ENCODE data around the gene ZNF407. TPM values are rescaled to one million over a fixed set of nuclear protein-coding genes. Genes with fewer than 3 reads are reported as not detected.

Gene ZNF407
- total and polyA plus RNA-seq, 7 experiments from 2014 or later: 6.8 to 31.3 (median 27.9) TPM

- no peak overlapping the region for H3K27ac ChIP-seq (ENCODE audit: low read depth, low read length)
- Mint-ChIP-seq H3K27ac (no peak overlapping the region), H3K36me3 (peaks cover 4 to 17% (median 6%) of the 10 kb centered on the region in 5 donors), H3K4me1 (peaks cover 6 to 17% (median 14%) of the 10 kb centered on the region in 7 donors), H3K9me3 (no peaks in the 10 kb centered on the region), H3K27me3 (peaks cover 0 to 3% (median 0%) of the 10 kb centered on the region in 5 donors), H3K4me3 (no peak overlapping the region)
- peaks cover 0 to 7% of the 10 kb centered on the region in 2 donors for H3K4me1 ChIP-seq (ENCODE audit: control insufficient read depth in 2 of 2, insufficient read depth in 2 of 2, low read length in 2 of 2)
- ATAC-seq (no peak), DNase-seq (no peak)
- no peaks in the 10 kb centered on the region for H3K9me3 ChIP-seq (ENCODE audit: control insufficient read depth in 2 of 3, low read length in 3 of 3)
- no peaks in the 10 kb centered on the region for H3K36me3 ChIP-seq (ENCODE audit: control insufficient read depth in 2 of 3, insufficient read depth in 3 of 3, low read length in 3 of 3)
- no peaks in the 10 kb centered on the region for H3K27me3 ChIP-seq (ENCODE audit: control insufficient read depth in 2 of 2, insufficient read depth in 2 of 2, low read length in 2 of 2)
- intact Hi-C loops (cut with micrococcal nuclease): no loop called here
- H3K4me3 ChIP-seq (ENCODE audit: low read length): no peak overlapping the region
- ChIA-PET CTCF (no interaction called here), POLR2A (no interaction called here)
Measured at GRCh38 chr18:74937291-74937690, 339.6 kb downstream of the ZNF407 start.

GRCh38 chr18:74940856-74941255 lies 343.2 kb downstream of the ZNF407 start:
- intact Hi-C loops (cut with micrococcal nuclease): loop anchor here in 1 of 2 donors (5.0 kb wide), 1 partner anchor 131 kb away; no protein-coding TSS in a partner anchor

GRCh38 chr18:74942319-74942910 lies 344.7 kb downstream of the ZNF407 start:
- H3K4me1 Mint-ChIP-seq: peaks cover 6 to 33% (median 25%) of the 10 kb centered on the region in 7 donors
- Histone ChIP-seq H3K9me3 (ENCODE audit: control insufficient read depth in 2 of 3, low read length in 3 of 3) (no peaks in the 10 kb centered on the region), H3K27me3 (ENCODE audit: control insufficient read depth in 2 of 2, insufficient read depth in 2 of 2, low read length in 2 of 2) (no peaks in the 10 kb centered on the region), H3K4me1 (ENCODE audit: control insufficient read depth in 2 of 2, insufficient read depth in 2 of 2, low read length in 2 of 2) (peaks cover 0 to 9% of the 10 kb centered on the region in 2 donors), H3K27ac (ENCODE audit: low read depth, low read length) (peak overlapping the region; percentile 31), H3K4me3 (ENCODE audit: low read length) (no peak overlapping the region), H3K36me3 (ENCODE audit: control insufficient read depth in 2 of 3, insufficient read depth in 3 of 3, low read length in 3 of 3) (no peaks in the 10 kb centered on the region)
- CTCF ChIA-PET: no interaction called here
- H3K27me3 Mint-ChIP-seq: peaks cover 0 to 3% (median 0%) of the 10 kb centered on the region in 5 donors
- POLR2A ChIA-PET: no interaction called here
- H3K9me3 Mint-ChIP-seq: no peaks in the 10 kb centered on the region
- DNase-seq: peak in 5 of 9 donors; percentile 12 to 38 (median 15)
- H3K4me3 Mint-ChIP-seq: peak overlapping the region in 9 of 10 donors; percentile 47 to 75 (median 68)
- peak overlapping the region; percentile 15 to 91 (median 83) for H3K27ac Mint-ChIP-seq
- peak; percentile 83 for ATAC-seq
- intact Hi-C loops (cut with micrococcal nuclease): loop anchor here (1.0 to 5.0 kb wide), 2 partner anchors 9 to 130 kb away; no protein-coding TSS in a partner anchor
- peaks cover 0 to 15% (median 0%) of the 10 kb centered on the region in 5 donors for H3K36me3 Mint-ChIP-seq

More at GRCh38 chr18:74940856-74941255, 343.2 kb downstream of the ZNF407 start:
- Histone ChIP-seq H3K9me3 (ENCODE audit: control insufficient read depth in 2 of 3, low read length in 3 of 3) (no peaks in the 10 kb centered on the region), H3K27me3 (ENCODE audit: control insufficient read depth in 2 of 2, insufficient read depth in 2 of 2, low read length in 2 of 2) (no peaks in the 10 kb centered on the region), H3K4me1 (ENCODE audit: control insufficient read depth in 2 of 2, insufficient read depth in 2 of 2, low read length in 2 of 2) (peaks cover 0 to 9% of the 10 kb centered on the region in 2 donors), H3K36me3 (ENCODE audit: control insufficient read depth in 2 of 3, insufficient read depth in 3 of 3, low read length in 3 of 3) (no peaks in the 10 kb centered on the region), H3K4me3 (ENCODE audit: low read length) (no peak overlapping the region), H3K27ac (ENCODE audit: low read depth, low read length) (no peak overlapping the region)
- Mint-ChIP-seq H3K4me3 (no peak overlapping the region), H3K36me3 (peaks cover 0 to 14% (median 0%) of the 10 kb centered on the region in 5 donors), H3K27me3 (peaks cover 0 to 3% (median 0%) of the 10 kb centered on the region in 5 donors), H3K27ac (peak overlapping the region in 4 of 9 donors; percentile 25 to 89 (median 82)), H3K4me1 (peaks cover 6 to 33% (median 25%) of the 10 kb centered on the region in 7 donors), H3K9me3 (no peaks in the 10 kb centered on the region)
- no peak for ATAC-seq
- ChIA-PET CTCF (no interaction called here), POLR2A (interaction anchor here (1.1 kb wide), 1 partner anchor 89 kb away, joined by 5 read pairs; no protein-coding TSS in a partner anchor)
- DNase-seq: no peak

DNA sequence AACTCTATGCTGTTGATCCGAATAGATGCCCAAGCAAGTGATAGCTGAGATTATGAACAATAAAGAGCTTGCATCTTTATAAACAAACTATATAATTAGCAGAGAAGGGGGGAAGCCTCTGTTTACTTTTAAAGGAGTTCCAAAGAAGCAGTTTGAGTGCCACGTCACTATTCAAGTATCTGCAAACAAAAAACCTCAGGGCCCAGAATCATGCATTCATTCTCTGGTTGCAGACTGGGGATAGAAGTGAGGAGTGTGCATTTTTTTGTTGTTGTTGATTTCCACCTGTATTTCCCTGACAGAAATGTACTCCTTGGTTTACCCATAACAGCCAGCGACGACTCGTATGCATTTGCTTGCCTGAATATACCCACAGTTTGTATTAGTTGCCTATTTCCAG lies 347.0 kb downstream of the ZNF407 start:
- Histone ChIP-seq H3K36me3 (ENCODE audit: control insufficient read depth in 2 of 3, insufficient read depth in 3 of 3, low read length in 3 of 3) (no peaks in the 10 kb centered on the region), H3K4me3 (ENCODE audit: low read length) (no peak overlapping the region), H3K9me3 (ENCODE audit: control insufficient read depth in 2 of 3, low read length in 3 of 3) (no peaks in the 10 kb centered on the region), H3K27ac (ENCODE audit: low read depth, low read length) (no peak overlapping the region), H3K27me3 (ENCODE audit: control insufficient read depth in 2 of 2, insufficient read depth in 2 of 2, low read length in 2 of 2) (no peaks in the 10 kb centered on the region), H3K4me1 (ENCODE audit: control insufficient read depth in 2 of 2, insufficient read depth in 2 of 2, low read length in 2 of 2) (peaks cover 0 to 14% of the 10 kb centered on the region in 2 donors)
- no peak for DNase-seq
- H3K27me3 Mint-ChIP-seq: peaks cover 0 to 3% (median 0%) of the 10 kb centered on the region in 5 donors
- ATAC-seq: no peak
- H3K4me1 Mint-ChIP-seq: peaks cover 11 to 44% (median 33%) of the 10 kb centered on the region in 7 donors
- POLR2A ChIA-PET: no interaction called here
- H3K36me3 Mint-ChIP-seq: peaks cover 0 to 13% (median 0%) of the 10 kb centered on the region in 5 donors
- intact Hi-C loops (cut with micrococcal nuclease): loop anchor here in 1 of 2 donors (5.0 kb wide), 1 partner anchor 128 kb away; no protein-coding TSS in a partner anchor
- H3K4me3 Mint-ChIP-seq: no peak overlapping the region
- H3K27ac Mint-ChIP-seq: no peak overlapping the region
- no peaks in the 10 kb centered on the region for H3K9me3 Mint-ChIP-seq
- CTCF ChIA-PET: no interaction called here

- peaks cover 15 to 52% (median 43%) of the 10 kb centered on the region in 7 donors for H3K4me1 Mint-ChIP-seq
- CTCF ChIA-PET: no interaction called here
- Histone ChIP-seq H3K9me3 (ENCODE audit: control insufficient read depth in 2 of 3, low read length in 3 of 3) (no peaks in the 10 kb centered on the region), H3K4me3 (ENCODE audit: low read length) (no peak overlapping the region), H3K36me3 (ENCODE audit: control insufficient read depth in 2 of 3, insufficient read depth in 3 of 3, low read length in 3 of 3) (no peaks in the 10 kb centered on the region), H3K4me1 (ENCODE audit: control insufficient read depth in 2 of 2, insufficient read depth in 2 of 2, low read length in 2 of 2) (peaks cover 0 to 23% of the 10 kb centered on the region in 2 donors), H3K27me3 (ENCODE audit: control insufficient read depth in 2 of 2, insufficient read depth in 2 of 2, low read length in 2 of 2) (no peaks in the 10 kb centered on the region), H3K27ac (ENCODE audit: low read depth, low read length) (no peak overlapping the region)
- intact Hi-C loops (cut with micrococcal nuclease): no loop called here
- no peak for ATAC-seq
- peaks cover 0 to 9% (median 0%) of the 10 kb centered on the region in 5 donors for H3K36me3 Mint-ChIP-seq
- no peak overlapping the region for H3K4me3 Mint-ChIP-seq
- H3K9me3 Mint-ChIP-seq: no peaks in the 10 kb centered on the region
- POLR2A ChIA-PET: no interaction called here
- DNase-seq: no peak
- no peaks in the 10 kb centered on the region for H3K27me3 Mint-ChIP-seq
- H3K27ac Mint-ChIP-seq: no peak overlapping the region
Measured at GRCh38 chr18:74945774-74946545, 348.3 kb downstream of the ZNF407 start.

DNA sequence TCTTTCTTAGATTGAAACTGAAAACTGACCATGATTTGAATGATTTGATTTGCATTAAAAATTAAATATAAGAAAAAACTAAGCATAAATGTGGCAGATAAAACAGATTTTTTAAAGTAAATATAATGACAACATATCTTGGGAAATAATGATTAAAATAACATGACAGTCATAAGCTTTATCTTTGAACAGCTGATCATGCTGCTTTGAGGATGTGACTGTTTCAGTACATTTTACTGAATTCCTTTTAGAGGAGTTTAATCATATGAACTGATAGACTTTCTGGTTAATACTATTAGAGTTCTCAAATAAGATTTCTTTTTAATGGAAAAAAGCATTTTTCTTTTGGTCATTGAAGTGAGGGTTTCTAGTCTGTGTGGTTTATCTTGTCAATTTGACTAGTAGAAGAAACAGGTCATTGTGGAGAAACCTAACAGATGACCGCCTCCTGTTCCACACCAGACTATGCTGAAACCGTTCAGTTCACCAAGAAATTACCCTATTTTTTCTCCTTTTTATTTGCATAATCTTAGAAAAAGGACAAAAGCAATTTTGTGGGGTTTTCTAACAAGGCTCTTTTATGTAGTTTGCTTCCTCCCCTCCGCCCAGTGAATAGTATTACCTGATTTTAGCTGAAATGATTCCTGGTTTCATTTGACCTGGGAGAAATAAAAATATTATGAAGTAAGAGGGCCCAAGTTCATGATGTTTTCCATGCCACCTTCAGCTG lies 349.1 kb downstream of the ZNF407 start:
- H3K4me3 Mint-ChIP-seq: no peak overlapping the region
- no peaks in the 10 kb centered on the region for H3K36me3 ChIP-seq (ENCODE audit: control insufficient read depth in 2 of 3, insufficient read depth in 3 of 3, low read length in 3 of 3)
- ChIA-PET CTCF (interaction anchor here (0.8 kb wide), 1 partner anchor 1401 kb away, joined by 3 read pairs; no protein-coding TSS in a partner anchor), POLR2A (no interaction called here)
- no peak for DNase-seq
- no peaks in the 10 kb centered on the region for H3K27me3 Mint-ChIP-seq
- no peak overlapping the region for H3K4me3 ChIP-seq (ENCODE audit: low read length)
- no peak for ATAC-seq
- intact Hi-C loops (cut with micrococcal nuclease): no loop called here
- H3K27ac ChIP-seq (ENCODE audit: low read depth, low read length): no peak overlapping the region
- H3K36me3 Mint-ChIP-seq: peaks cover 0 to 9% (median 0%) of the 10 kb centered on the region in 5 donors
- peak overlapping the region in 1 of 9 donors; percentile 46 for H3K27ac Mint-ChIP-seq
- peaks cover 20 to 51% (median 43%) of the 10 kb centered on the region in 7 donors for H3K4me1 Mint-ChIP-seq
- H3K27me3 ChIP-seq (ENCODE audit: control insufficient read depth in 2 of 2, insufficient read depth in 2 of 2, low read length in 2 of 2): no peaks in the 10 kb centered on the region
- H3K4me1 ChIP-seq (ENCODE audit: control insufficient read depth in 2 of 2, insufficient read depth in 2 of 2, low read length in 2 of 2): peaks cover 0 to 26% of the 10 kb centered on the region in 2 donors
- H3K9me3 ChIP-seq (ENCODE audit: control insufficient read depth in 2 of 3, low read length in 3 of 3): no peaks in the 10 kb centered on the region
- no peaks in the 10 kb centered on the region for H3K9me3 Mint-ChIP-seq
